Tibial artery (tissue), 4 donors: ENCODE results near the gene RIOX2.

Experiments
- DNase-seq, 2 donors: peaks; one replicate each; pipeline ENCODE4 v3.0.0-alpha.2; 2019
- H3K27ac ChIP-seq, 2 donors: fragments of 200-600 bp; sonication (generic) in 1 of 2; 1 replicate in 1 of 2; 2 replicates in 1 of 2; pipeline ENCODE4 v1.5.1; 2018 to 2019; ENCODE audit warnings: mild to moderate bottlenecking in 1 of 2
- H3K27me3 ChIP-seq, 2 donors: fragments of 200-600 bp; sonication (generic) in 1 of 2; one replicate each; pipeline versions ENCODE4 v1.5.1 to v1.6.0; 2016 to 2019
- H3K36me3 ChIP-seq, 3 donors: fragments of 200-600 bp; sonication (generic) in 2 of 3; one replicate each; pipeline ENCODE4 v1.5.1; 2016 to 2019; ENCODE audit warnings: mild to moderate bottlenecking in 2 of 3
- H3K4me1 ChIP-seq, 4 donors: fragments of 200-600 bp; sonication (generic) in 2 of 4; 1 replicate in 3 of 4; 2 replicates in 1 of 4; pipeline ENCODE4 v1.5.1; 2016 to 2019
- H3K4me3 ChIP-seq, 2 donors: fragments of 200-600 bp; sonication (generic) in 1 of 2; 1 replicate in 1 of 2; 2 replicates in 1 of 2; pipeline ENCODE4 v1.5.1; 2018 to 2019; ENCODE audit warnings: mild to moderate bottlenecking in 2 of 2
- H3K9me3 ChIP-seq, 3 donors: fragments of 200-600 bp; sonication (generic) in 1 of 3; one replicate each; pipeline ENCODE4 v1.5.1; 2016 to 2019
- CTCF ChIP-seq, 2 experiments: fragments of 200-600 bp in 1 of 2; fragments of 450-650 bp in 1 of 2; IDR thresholded peaks; one replicate each; pipeline ENCODE4 v1.5.1; 2017 to 2019; ENCODE audit warnings: antibody characterized with exemption in 2 of 2, mild to moderate bottlenecking in 1 of 2, moderate library complexity in 1 of 2
- intact Hi-C: fragments of 100-400 bp; cut with DNase I; formaldehyde crosslinking; loops from one replicate; pipeline ENCODE4 v1.15.0; 2023; ENCODE audit warnings: low total_unique reads

The RIOX2 gene

GRCh38 chr3:98003306-98003969, 31.2 kb upstream of the RIOX2 start:
- no peaks in the 10 kb centered on the region for H3K27me3 ChIP-seq
- no peaks in the 10 kb centered on the region for H3K4me1 ChIP-seq
- H3K4me3 ChIP-seq: no peak overlapping the region
- H3K9me3 ChIP-seq: no peaks in the 10 kb centered on the region
- H3K36me3 ChIP-seq: no peaks in the 10 kb centered on the region
- no peak for TF ChIP-seq CTCF (IDR thresholded peaks at IDR 0.05)
- intact Hi-C loops: no loop called here
- H3K27ac ChIP-seq: no peak overlapping the region
- no peak for DNase-seq

GRCh38 chr3:98002717-98003116, 30.5 kb upstream of the RIOX2 start:
- TF ChIP-seq CTCF (IDR thresholded peaks at IDR 0.05): no peak
- H3K36me3 ChIP-seq: no peaks in the 10 kb centered on the region
- no peaks in the 10 kb centered on the region for H3K27me3 ChIP-seq
- DNase-seq: no peak
- no peaks in the 10 kb centered on the region for H3K4me1 ChIP-seq
- H3K4me3 ChIP-seq: no peak overlapping the region
- no peaks in the 10 kb centered on the region for H3K9me3 ChIP-seq
- intact Hi-C loops: no loop called here
- no peak overlapping the region for H3K27ac ChIP-seq

- no peak for TF ChIP-seq CTCF (IDR thresholded peaks at IDR 0.05)
- H3K36me3 ChIP-seq: no peaks in the 10 kb centered on the region
- no peak overlapping the region for H3K27ac ChIP-seq
- H3K9me3 ChIP-seq: no peaks in the 10 kb centered on the region
- no peak overlapping the region for H3K4me3 ChIP-seq
- intact Hi-C loops: no loop called here
- no peaks in the 10 kb centered on the region for H3K4me1 ChIP-seq
- no peaks in the 10 kb centered on the region for H3K27me3 ChIP-seq
- DNase-seq: no peak
Observed at GRCh38 chr3:97999994-98000393, 27.8 kb upstream of the RIOX2 start.

- no peak for TF ChIP-seq CTCF (IDR thresholded peaks at IDR 0.05)
- intact Hi-C loops: no loop called here
- H3K4me3 ChIP-seq: no peak overlapping the region
Observed at GRCh38 chr3:97999103-97999502, 26.9 kb upstream of the RIOX2 start.

GRCh38 chr3:97996988-97997387, 24.8 kb upstream of the RIOX2 start:
- TF ChIP-seq CTCF (IDR thresholded peaks at IDR 0.05): no peak
- no peaks in the 10 kb centered on the region for H3K4me1 ChIP-seq
- no peaks in the 10 kb centered on the region for H3K36me3 ChIP-seq
- intact Hi-C loops: no loop called here
- no peaks in the 10 kb centered on the region for H3K27me3 ChIP-seq
- H3K4me3 ChIP-seq: no peak overlapping the region
- H3K9me3 ChIP-seq: no peaks in the 10 kb centered on the region
- no peak for DNase-seq
- H3K27ac ChIP-seq: no peak overlapping the region

More at GRCh38 chr3:97999103-97999502, 26.9 kb upstream of the RIOX2 start:
- Histone ChIP-seq H3K36me3 (no peaks in the 10 kb centered on the region), H3K4me1 (no peaks in the 10 kb centered on the region), H3K27ac (no peak overlapping the region), H3K9me3 (no peaks in the 10 kb centered on the region), H3K27me3 (no peaks in the 10 kb centered on the region)
- DNase-seq: no peak
